GM21723 (cell line): Measurements from ENCODE around the gene FAM110D.

ENCODE experiments used
- ATAC-seq: cut with Tn5 transposase; IDR thresholded peaks from one replicate; pipeline ENCODE4 v1.9.1; 2021; ENCODE audit warnings: mild to moderate bottlenecking, moderate library complexity; ENCODE audit not compliant: unreplicated experiment

FAM110D gene

DNA sequence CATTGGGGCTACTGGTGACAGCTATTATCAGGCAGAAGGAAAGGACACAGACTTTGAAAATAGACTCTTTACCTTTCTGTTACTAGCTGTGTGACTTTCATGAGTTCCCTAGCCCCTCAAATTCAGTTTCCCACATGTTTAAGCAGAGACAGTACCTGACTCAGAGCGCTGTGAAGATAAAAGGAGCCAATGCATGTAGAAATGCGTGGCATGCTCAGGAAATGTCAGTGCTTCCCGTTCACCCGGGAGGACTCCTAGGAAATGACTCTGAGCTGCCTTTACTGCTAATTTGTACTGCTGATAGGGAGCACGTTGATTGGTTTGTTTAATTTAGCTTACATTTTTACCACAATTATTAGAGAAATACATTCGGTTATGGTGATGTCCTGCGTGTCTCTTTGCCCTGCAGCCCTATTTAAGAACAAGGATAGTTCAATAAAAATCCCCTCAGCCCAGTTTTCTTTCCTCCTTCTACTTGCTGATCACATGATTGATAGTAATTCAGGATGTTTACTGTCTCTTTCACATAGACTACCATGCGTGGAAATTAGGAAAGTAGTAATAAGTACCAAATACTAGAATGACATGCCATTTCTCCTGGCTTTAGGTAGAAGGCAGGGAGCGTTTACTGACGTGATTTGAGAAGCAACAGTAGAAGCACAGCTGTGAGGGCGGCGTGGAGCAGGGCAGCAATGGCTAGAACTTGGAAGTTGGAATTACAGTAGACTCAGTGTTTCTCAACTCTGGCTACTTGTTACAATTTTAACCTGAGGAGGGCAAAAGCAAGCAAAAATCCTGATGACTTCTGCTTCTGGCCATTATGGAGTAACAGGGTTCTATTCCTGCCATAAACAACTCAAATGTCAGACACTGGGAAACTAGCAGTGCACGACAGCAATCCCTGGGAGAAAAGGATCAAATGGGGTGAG is 31.4 kb upstream of the FAM110D start:
- no peak for ATAC-seq

DNA sequence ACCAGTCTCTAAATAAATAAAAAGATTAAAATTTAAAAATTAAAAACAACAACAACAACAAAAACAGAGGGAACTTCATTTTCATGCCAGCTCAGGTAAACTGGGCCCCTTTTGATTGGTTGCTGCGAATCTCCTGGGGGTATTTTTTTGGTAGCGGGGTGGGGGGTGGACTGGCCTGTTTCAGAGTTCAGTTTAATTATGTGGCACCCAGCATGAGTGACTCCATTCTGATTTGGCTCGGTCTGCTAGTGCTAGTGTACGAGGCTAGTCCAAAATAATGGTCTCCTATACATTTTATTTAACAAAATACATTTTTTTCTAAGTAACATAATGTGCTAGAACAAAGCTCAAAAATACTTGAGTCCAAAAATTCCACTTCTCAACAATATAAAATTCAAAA is 29.1 kb upstream of the FAM110D start:
- no peak for ATAC-seq

DNA sequence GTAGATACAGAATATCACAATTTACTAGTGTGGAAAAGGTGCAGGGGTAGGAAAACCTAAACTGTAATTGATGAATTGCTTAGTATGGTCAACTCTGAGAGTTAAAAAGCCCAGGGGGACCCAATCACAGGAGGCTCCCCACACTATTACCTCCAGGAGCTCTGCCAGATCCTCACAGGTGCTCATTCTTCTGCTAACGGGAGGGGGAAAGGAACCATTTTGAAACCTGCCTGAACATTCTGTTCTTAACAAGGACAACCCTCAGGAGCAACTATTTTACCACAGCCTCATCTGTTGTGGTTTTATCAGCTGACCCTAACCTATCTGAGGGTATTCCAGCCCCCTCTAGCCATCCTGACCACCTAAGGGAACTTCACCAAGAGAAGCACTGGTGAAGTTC is 28.2 kb upstream of the FAM110D start:
- no peak for ATAC-seq

DNA sequence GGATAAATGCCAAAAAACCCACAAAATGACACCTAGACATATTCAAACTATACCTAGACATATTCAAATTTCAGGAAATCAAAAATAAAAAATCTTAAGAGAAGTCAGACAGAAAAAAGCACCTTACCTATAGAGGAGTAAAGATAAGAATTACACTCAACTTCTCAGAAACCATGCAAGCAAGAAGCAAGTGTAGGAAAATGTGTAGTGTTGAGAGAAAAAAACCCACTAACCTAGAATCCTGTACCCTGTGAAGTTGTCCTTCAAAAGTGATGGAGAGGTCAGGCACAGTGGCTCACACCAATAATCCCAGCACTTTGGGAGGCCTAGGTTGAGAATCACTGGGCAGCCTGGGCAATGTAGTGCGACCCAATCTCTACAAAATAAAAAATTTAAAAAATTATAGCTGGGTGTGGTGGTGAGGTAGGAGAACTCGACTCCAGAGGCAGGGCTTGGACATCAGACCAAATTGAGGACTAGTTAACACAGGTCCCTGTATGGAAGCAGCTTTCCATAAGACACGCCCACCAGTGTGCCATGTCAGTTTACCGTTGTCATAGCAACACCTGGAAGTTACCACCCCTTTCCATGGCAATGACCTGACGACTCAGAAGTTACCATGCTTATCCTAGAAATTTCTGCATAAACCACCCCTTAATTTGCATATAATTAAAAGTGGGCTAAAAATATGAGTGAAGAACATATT is 26.6 kb upstream of the FAM110D start:
- ATAC-seq: no peak

DNA sequence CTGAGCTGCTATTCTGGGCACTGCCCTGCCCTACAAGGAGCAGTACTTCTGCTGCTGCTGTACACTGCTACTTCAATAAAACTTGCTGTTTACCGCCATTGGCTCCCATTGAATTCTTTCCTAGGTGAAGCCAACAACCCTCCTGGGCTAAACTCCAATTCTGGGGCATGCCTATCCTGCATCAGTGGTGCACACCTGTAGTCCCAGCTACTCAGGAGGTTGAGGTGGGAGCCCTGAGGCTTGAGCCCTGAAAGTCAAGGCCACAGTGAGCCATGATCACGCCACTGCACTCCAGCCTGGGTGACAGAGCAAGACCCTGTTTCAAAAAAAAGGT is 26.1 kb upstream of the FAM110D start:
- ATAC-seq: no peak

DNA sequence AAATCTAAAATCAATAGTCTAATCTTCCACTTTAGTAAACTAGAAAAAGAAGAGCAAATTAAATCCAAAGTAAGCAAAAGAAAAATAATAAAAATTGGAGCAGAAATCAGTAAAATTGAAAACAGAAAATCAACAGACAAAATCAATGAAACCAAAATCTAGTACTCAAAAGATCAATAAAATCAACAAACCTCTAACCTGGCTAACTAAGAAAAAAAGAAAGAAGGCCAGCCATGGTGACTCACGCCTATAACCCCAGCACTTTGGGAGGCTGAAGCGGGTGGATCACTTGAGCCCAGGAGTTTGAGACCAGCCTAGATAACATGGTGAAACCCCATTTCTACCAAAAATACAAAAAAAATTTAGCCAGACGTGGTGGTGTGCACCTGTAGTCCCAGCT is 24.4 kb upstream of the FAM110D start:
- ATAC-seq: no peak

DNA sequence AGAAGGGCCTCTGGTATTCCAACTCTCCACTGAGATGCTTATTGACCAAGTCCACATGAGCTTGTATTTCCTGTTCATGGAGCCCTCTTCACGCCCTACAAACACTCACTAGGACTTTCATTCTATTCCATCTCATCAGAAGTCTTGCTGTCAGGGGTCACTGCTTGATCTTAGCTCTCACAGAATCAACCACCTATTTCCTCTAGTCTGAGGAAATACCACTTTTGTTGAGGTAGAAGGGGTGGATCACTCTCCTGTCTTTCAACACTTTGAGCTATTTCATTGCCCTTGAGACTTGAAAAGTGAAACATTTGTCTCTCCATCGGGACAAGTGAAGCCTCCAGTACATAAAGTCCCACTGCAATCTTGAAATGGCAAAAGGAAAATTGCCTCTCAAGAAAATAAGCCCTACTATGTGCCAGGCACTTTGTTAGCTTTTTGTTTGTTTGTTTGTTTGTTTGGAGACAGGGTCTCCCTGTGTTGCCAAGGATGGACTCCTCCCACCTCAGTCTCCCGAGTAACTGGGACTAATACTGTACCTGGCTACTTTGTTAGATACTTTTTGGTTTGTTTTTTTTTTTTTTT is 19.8 kb upstream of the FAM110D start:
- ATAC-seq: no peak

DNA sequence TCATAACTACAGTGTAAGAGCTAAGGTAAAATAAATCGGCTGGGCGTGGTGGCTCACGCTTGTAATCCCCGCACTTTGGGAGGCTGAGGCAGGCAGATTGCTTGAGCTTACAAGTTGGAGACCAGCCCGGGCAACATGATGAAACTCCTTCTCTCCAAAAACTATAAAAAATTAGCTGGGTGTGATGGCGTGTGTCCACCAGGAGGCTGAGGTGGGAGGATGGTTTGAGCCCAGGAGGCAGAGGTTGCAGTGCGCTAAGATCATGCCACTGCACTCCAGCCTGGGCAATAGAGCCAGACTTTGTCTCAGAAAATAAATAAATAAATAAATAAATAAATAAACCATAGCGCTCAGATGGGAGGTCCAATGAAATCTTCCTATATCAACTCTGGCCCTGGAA is 16.7 kb upstream of the FAM110D start:
- ATAC-seq: no peak

DNA sequence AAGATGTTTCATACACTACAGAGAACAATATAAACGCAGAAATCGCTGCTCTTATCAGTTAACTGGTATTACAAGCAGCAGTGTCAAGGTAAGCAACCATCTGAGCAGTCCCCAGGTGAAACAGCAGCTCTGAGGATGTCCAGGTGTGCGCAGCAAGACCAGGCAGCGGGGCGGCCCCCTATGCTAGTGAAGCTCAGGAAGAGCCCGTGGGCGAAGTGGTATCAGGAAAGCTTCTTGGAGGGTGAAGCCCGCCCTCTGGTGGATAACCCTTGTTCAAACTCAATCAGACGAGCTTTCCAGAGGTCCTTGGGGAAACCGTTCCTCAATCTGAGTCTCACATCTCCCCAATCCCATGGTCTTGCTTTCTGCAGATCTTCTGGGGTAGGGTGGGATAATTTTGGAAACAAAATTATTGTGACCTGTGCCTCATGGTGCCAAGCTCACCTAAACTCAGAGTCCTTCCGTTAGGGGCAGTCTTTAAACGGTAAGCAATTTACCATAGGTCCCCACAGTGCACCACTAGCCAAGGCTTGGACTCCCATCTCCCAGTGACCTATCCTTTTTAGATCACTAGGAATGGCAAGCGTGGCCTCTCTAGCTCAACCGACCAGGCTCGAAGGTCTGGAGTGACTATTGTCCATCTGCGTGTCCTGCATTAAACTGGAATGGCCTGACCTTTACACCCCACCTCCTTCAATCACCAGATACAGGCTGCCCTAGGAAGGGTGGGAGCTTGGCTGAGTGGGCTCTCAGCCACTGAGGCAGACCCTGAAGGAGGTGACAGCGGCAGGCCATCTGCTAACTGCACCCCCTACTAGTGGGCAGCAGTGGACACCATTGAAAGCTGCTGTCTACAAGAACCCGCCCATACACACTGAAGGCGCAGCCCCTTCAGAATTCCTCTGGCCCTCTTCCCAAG is 13.6 kb upstream of the FAM110D start:
- no peak for ATAC-seq

DNA sequence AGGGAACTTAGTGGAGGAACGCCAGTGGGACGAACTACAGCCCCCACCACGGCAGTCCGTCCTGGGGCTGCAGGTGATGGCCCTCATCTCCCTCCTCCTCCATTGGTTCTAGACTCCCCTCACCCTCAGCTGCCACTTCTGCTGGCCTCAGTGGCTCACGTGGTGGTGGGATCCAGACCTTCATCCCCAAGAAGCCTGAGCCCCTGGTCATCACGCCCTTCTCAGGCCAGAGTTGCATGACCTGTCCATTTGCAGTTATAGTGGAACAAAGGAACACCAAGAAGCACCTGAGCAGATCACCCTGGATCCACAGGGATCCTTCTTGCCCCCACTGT is 13.0 kb upstream of the FAM110D start:
- no peak for ATAC-seq

DNA sequence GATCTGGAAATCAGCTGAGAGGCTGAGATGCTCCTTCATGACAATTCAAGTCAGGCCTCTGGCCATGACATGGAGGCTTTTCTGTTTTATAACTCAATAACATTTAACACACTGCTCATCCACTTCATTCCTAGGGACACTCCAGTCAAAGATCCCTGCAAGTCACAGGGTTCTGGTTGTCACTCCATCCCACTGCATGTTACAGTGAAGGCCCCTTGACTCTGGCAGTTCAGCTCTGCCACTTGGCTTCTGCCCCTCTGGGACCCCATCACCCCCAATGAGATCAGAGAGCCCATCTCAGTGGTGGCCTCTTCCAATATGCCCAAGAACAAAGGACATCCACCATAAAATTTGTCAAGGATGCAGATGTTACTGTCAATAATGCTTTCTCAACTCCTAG is 10.0 kb upstream of the FAM110D start:
- no peak for ATAC-seq

DNA sequence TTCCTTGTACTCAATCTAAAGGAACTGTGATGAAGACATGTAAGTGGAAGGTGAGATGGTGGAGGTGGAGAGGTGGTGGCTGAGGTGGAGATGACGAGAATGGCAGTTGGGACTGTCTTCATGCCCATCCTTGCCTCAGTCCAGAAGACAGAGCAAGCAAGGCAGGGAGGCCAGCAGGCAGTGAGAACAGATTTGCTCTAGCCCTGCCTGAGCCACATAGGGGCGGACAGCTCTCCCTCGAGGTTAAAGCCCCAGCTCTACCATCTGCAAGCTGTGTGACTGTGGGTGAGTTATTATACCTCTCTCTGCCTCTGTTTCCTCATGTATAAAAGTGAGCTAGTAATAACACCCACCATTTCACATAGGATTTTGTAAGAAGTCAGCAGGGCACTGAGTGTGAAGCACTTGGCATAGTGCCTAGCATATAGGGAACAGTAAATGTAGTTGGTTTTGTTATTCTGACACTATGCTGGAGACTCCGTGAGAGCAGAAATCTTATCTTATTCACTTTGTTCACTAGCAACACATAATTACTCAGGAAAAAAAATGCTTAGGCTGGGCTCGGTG is 4.8 kb upstream of the FAM110D start:
- no peak for ATAC-seq

DNA sequence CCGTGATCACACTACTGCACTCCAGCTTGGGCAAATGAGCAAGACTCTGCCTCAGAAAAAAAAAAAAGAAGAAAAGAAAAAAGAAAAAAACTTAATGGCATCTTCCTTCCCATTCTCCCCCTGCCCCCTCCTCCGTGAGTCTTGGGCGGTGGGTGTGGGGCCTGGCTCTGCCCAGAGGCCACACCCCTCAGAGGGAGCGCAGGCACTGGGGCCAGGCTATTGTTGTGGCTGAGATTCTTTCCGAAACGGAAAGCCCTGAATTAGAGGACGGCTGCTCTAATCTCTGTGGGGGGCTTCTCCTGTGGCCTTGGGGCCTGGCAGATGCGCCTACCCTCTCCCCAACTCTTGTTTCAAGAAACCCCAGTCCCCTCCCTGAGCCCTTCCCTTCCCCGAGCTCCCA is 4.1 kb upstream of the FAM110D start:
- no peak for ATAC-seq

DNA sequence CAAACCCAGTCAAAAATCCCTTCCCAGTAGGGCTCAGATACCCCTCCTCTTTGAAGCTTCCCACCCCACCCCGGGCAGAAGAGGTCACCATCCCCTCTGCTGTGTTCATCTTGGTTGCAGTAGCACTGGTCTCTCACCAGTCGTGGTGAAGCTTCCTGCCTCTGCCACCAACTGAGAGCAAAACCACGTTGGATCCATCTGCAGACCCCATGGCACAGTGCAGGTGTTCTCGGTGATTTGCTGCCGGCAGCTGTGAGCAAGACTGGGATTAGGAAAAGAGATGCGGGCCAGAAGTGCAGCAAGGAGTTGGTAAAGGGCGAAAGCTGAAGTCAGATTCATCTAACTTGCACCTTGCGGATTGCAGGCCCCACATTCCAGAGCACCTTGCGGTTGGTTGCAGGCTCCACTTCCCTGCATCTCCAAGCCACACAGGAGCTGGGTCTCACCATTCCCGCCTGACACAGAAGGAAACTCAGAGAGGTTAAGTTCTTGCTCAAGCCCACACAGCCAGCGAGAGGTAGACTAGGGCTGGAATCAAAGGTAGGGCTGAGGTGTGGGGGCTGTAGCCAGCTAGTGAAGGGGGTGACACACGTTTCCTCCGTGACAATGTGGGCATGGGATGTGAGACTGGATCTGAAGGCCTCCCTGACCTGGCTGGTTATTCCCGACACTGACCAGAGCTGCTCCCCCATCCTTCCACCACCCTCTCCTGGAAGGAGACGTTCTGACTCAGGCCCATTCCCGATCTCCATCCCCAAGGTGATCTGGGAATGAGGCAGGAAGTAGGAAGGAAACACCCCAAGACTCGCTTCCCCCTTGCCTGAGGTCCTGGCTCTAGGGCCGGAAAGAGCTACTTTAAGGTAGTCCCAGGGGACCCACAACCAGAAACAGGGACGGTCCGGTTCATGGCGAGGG is 3.3 kb upstream of the FAM110D start:
- no peak for ATAC-seq

DNA sequence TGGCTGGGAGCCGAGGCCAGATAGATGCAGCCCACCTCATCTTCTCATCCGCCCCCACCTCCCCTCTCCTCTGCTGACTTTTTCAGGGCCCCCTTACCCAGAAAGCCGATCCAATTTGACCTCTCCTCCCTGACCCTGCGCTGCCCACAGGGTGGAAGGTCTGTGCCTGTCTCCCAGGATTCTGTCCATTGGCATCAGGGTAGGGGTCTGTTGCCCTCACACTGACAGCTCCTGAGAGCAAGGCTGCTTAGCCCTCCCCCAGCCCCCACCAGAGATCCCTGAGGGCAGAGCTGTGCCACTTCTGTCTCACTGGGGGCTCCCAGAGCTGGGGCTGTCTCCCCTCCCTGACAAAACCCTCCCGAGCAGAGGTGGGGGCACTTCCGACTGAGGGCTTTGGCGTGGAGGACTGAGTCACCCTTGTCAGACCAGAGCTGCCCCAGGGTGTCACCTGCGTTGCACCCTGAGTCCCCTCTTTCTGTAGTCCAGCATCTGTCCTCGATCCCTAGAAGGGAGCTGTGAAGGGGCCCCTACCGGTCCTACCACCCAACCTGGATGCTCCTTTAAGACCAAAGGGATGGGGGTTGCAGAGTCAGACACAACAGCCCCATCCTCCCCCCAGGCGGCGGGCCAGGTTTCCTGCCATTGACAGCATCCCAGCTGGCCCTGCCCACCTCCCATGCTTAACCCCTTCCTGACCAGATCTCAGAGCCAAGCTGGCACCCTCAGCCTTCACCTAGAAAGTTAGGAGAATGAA is 2.4 kb upstream of the FAM110D start:
- no peak for ATAC-seq

DNA sequence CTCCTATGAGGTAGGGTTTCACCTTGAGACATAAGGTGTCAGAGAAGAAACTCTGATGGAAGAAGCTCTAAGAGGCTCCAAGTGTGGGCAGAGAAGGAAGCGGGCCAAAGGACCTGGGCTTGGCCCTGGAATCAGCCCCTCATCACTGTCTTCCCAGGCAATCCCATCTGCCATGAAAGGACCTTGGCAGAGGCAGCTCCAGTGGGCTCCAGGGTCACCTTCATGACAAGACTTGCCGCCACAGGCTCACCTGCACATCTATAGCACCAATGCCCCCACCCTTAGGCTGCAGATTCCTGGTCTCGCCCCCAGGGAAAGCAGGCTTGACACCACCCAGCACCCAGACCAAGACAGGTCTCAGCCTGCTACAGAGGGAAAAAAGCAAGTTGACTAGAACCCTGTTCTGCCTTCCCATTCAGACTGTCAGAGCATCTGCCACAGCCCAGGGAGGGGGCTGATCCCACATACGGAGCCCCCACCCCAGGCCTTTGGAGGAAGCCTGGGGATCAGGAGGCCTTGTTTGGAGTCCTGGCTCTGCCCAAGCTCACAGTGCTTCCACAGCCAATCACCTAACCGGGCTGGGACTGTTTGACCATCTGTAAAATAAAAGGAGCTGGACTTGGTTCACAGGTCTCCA is 490 bp upstream of the FAM110D start:
- ATAC-seq: no peak

DNA sequence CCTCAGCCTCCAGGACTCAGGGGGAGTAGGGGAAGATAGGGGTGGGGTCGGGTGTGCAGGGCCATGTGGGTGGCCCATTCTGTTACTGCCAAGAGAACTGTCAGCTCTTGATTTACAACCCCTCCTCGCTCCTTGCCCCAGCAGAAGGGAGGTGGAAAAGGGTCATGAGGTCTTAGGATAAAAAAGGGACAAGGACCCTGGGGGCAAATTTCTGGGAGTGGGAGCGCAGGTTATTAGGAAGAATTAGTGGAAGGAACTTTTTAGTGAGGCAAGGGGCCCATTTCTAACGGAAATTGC is 812 bp downstream of the FAM110D start:
- no peak for ATAC-seq

DNA sequence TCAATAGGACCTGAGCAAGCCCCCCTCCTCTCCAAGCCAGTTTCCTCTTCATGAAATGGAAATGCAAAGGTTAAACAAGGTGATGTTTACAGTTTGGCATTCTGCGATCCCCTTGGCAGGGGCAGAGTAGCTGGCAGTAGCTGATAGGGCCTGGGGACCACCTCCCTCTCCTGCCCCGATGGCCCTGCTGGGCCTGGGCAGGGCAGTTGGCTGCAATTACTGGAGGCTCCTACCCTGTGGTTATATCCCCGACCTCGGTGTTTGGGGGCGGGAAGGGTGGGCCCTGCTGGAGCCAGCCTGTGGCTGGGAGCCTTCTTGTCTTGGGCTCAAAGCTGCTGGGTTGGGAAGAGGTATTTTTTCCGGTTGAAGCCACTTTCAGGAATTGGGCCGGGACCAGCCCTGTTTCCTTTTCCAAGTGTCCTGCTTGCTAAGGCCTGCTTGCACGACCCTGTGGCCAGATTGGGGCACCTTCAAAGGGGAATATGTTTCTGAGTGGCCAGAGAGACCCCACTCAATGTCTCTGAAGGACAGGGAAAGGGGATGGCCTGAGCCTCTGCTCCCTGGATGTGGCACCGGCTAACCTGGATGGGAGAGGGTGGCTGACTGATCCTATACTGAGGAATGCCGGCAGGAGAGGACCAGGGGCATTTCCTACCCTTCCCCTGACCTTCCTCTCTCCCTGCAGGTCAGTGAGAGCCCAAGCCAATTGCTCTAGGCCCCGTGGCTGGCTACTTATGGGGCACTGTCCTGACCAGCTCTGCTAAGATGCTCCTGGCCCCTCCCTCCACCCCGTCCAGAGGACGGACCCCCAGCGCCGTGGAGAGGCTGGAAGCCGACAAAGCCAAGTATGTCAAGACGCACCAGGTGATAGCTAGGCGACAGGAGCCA is 1.9 kb downstream of the FAM110D start:
- no peak for ATAC-seq
